SU-DHL-6 (cell line): ENCODE results near the gene SLC1A1.

ENCODE experiments used
- CTCF ChIP-seq: fragments of 200-600 bp; sonication (generic); IDR thresholded peaks from one replicate; pipeline ENCODE4 v1.5.1; 2017; ENCODE audit warnings: antibody characterized with exemption, mild to moderate bottlenecking, low read length, moderate library complexity; ENCODE audit not compliant: insufficient read depth, poor library complexity, severe bottlenecking
- EZH2phosphoT487 ChIP-seq: fragments of 200-600 bp; sonication (generic), shearing (Covaris generic); conservative IDR thresholded peaks from 2 replicates; pipeline ENCODE4 v1.6.1; 2018; ENCODE audit warnings: mild to moderate bottlenecking, antibody characterized with exemption, low read length, moderate library complexity, mixed read lengths

DNA sequence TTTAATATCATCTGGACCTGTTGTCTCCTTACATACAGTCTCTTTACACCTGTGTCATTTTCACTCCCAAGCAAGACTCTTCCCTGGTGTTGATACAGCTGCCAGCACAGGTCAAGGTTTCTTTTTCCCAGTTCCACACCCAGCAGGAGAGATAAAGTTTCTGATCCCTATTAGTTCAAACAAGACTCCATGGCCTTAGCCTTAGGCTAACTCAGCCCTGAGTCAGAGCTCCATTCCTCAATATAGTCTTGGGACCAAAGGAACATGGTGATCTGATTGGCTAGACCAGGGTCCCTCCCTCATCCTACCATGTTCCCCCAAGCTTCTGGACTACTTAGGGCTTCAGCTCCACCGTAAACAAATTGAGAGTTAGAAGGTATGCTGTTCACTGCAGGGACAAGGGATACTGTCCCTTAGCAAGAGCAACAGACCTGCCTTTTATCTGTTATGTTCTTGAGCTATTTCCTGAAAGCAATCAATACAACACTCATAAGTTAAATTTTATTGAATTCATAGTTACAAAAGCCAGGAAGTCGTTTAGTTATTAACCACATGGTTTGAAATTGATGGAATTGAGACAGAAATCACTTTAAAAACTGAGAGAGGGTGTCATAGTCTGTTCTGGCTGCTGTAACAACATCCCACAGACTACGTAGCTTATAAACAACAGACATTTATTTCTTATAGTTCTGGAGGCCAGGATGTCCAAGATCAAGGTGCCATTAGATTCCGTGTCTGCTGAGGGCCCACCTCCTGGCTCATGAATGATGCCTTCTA is 20.5 kb downstream of the SLC1A1 start:
- TF ChIP-seq CTCF = no peak
- TF ChIP-seq EZH2phosphoT487 = no peak
